Sigmoid colon (tissue), 4 donors: ENCODE results near the gene METTL18.

Experiments used
- CTCF ChIP-seq, 4 experiments: fragments of 450-650 bp in 3 of 4; fragments of 200-600 bp in 1 of 4; IDR thresholded peaks; one replicate each; pipeline ENCODE4 v1.5.1; 2016 to 2019; ENCODE audit warnings: antibody characterized with exemption in 4 of 4, mild to moderate bottlenecking in 3 of 4, moderate library complexity in 2 of 4
- POLR2AphosphoS5 ChIP-seq, 4 donors: sonication (generic); formaldehyde crosslinking; IDR thresholded peaks; one replicate each; pipeline ENCODE4 v1.6.1; 2017; ENCODE audit warnings: antibody characterized with exemption in 4 of 4

DNA sequence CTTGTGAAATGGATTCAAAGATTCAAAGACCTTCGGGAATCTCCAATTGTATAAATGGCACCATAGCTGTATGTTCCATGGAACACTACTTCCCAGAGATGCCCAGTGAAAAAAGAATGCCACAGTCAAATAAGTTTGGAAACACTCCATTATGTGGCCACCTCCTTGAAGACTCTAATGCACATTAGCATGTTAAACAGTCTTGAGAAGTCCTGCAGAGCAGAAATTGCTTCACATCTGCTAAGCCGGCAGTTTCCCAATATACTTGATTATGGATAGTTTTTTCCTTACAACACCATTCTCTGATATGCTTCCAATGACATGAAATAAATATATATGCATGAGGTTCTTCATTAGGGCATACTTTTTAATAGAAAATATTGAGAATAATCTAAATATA, 48.2 kb downstream of the METTL18 start:
- TF ChIP-seq POLR2AphosphoS5 (IDR thresholded peaks at IDR 0.05) (no peak), CTCF (IDR thresholded peaks at IDR 0.05) (no peak)
